AG09319 (cell line): ENCODE results near the gene ARSH.
"Not testable (repeated sequence)": the region's sequence is repeated elsewhere in the genome, so short reads cannot be mapped to it uniquely, and the experiment has no call there.

Experiments
- DNase-seq: peaks from one replicate; pipeline ENCODE4 v3.0.0-alpha.2; 2010; ENCODE audit warnings: low read depth; ENCODE audit errors: extremely low read depth
- CTCF ChIP-seq: IDR thresholded peaks from 2 replicates; pipeline ENCODE4 v1.5.1; 2011; ENCODE audit warnings: low read depth, mild to moderate bottlenecking, inconsistent platforms, low read length, moderate library complexity

The ARSH gene

GRCh38 chrX:3006495-3006894, at the start of gene ARSH:
Gene ARSH (plus strand): TSS chrX:3006546. CDS start chrX:3006613, 67 bp downstream.
- no peak for DNase-seq
- TF ChIP-seq CTCF, result no peak

- TF ChIP-seq CTCF, result no peak
- no peak for DNase-seq
These were observed 48.1 kb upstream of the ARSH start for GRCh38 chrX:2958199-2958598.

- no peak for TF ChIP-seq CTCF
- DNase-seq, result no peak
These were observed 45.4 kb upstream of the ARSH start for GRCh38 chrX:2960861-2961515.

GRCh38 chrX:2962381-2962780, 44.0 kb upstream of the ARSH start:
- no peak for TF ChIP-seq CTCF
- no peak for DNase-seq

GRCh38 chrX:2963449-2963848, 42.9 kb upstream of the ARSH start:
- not testable (repeated sequence) for DNase-seq

GRCh38 chrX:2963992-2964794, 42.2 kb upstream of the ARSH start:
- DNase-seq, result peak; percentile 19

- TF ChIP-seq CTCF, result no peak
- no peak for DNase-seq
These were observed 40.4 kb upstream of the ARSH start for GRCh38 chrX:2965965-2966364.

- no peak for TF ChIP-seq CTCF
These were observed 39.3 kb upstream of the ARSH start for GRCh38 chrX:2967012-2967411.

More at GRCh38 chrX:2967012-2967411, 39.3 kb upstream of the ARSH start:
- DNase-seq, result no peak
